ENCODE results near the gene PSMC2. TPM values are rescaled to one million over a fixed set of nuclear protein-coding genes. Genes with fewer than 3 reads are reported as not detected.

Gene PSMC2
- total and polyA plus RNA-seq, 8 donors: 23.2 to 170 (median 69.4) TPM

GRCh38 chr7:103387242-103387641 is 39.8 kb downstream of the PSMC2 start:
- no peaks in the 10 kb centered on the region for H3K9me3 ChIP-seq
- no peaks in the 10 kb centered on the region for H3K27me3 ChIP-seq
- TF ChIP-seq, protein P1, sequence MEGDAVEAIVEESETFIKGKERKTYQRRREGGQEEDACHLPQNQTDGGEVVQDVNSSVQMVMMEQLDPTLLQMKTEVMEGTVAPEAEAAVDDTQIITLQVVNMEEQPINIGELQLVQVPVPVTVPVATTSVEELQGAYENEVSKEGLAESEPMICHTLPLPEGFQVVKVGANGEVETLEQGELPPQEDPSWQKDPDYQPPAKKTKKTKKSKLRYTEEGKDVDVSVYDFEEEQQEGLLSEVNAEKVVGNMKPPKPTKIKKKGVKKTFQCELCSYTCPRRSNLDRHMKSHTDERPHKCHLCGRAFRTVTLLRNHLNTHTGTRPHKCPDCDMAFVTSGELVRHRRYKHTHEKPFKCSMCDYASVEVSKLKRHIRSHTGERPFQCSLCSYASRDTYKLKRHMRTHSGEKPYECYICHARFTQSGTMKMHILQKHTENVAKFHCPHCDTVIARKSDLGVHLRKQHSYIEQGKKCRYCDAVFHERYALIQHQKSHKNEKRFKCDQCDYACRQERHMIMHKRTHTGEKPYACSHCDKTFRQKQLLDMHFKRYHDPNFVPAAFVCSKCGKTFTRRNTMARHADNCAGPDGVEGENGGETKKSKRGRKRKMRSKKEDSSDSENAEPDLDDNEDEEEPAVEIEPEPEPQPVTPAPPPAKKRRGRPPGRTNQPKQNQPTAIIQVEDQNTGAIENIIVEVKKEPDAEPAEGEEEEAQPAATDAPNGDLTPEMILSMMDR (IDR thresholded peaks at IDR 0.05): no peak
- TF ChIP-seq POLR2A (IDR thresholded peaks at IDR 0.05) (no peak), POLR2AphosphoS5 (IDR thresholded peaks at IDR 0.05) (no peak), EP300 (IDR thresholded peaks at IDR 0.05) (no peak)
- intact Hi-C loops (cut with DNase I; ENCODE audit: low total_unique reads): no loop called here
- H3K27ac ChIP-seq: no peak overlapping the region
- H3K4me1 ChIP-seq: peaks cover 0 to 4% (median 0%) of the 10 kb centered on the region in 4 donors
- H3K4me3 ChIP-seq: no peak overlapping the region
- DNase-seq: no peak
- 71 to 94% (median 84%) methylated on average over 1 of the region's 1 CpG for WGBS, 5 donors
- no peaks in the 10 kb centered on the region for H3K36me3 ChIP-seq

GRCh38 chr7:103388469-103389140 is 41.2 kb downstream of the PSMC2 start:
- H3K4me1 ChIP-seq: peaks cover 0 to 11% (median 5%) of the 10 kb centered on the region in 4 donors
- H3K27me3 ChIP-seq: no peaks in the 10 kb centered on the region
- WGBS, 5 donors: 55 to 69% (median 59%) methylated on average over 4 of the region's 4 CpGs
- intact Hi-C loops (cut with DNase I; ENCODE audit: low total_unique reads): no loop called here
- H3K36me3 ChIP-seq: no peaks in the 10 kb centered on the region
- H3K9me3 ChIP-seq: no peaks in the 10 kb centered on the region
- DNase-seq: peak in 1 of 2 donors; percentile 12
- H3K27ac ChIP-seq: peak overlapping the region in 2 of 5 donors; percentile 30 to 58
- H3K4me3 ChIP-seq: no peak overlapping the region
- TF ChIP-seq POLR2AphosphoS5 (IDR thresholded peaks at IDR 0.05): peak in 1 of 3 donors; percentile 27
- TF ChIP-seq EP300 (IDR thresholded peaks at IDR 0.05): no peak

- Histone ChIP-seq H3K4me1 (peaks cover 0 to 11% (median 6%) of the 10 kb centered on the region in 4 donors), H3K27me3 (no peaks in the 10 kb centered on the region), H3K36me3 (no peaks in the 10 kb centered on the region), H3K27ac (peak overlapping the region in 1 of 5 donors; percentile 30), H3K9me3 (no peaks in the 10 kb centered on the region), H3K4me3 (no peak overlapping the region)
- intact Hi-C loops (cut with DNase I; ENCODE audit: low total_unique reads): no loop called here
- WGBS, 5 donors: 85 to 94% (median 89%) methylated on average over 3 of the region's 3 CpGs
- TF ChIP-seq POLR2AphosphoS5 (IDR thresholded peaks at IDR 0.05) (no peak), EP300 (IDR thresholded peaks at IDR 0.05) (no peak), POLR2A (IDR thresholded peaks at IDR 0.05) (no peak)
- TF ChIP-seq, protein P1 (IDR thresholded peaks at IDR 0.05): no peak
- no peak for DNase-seq
Measured at GRCh38 chr7:103389263-103389662, 41.8 kb downstream of the PSMC2 start.

- no peak for TF ChIP-seq POLR2AphosphoS5 (IDR thresholded peaks at IDR 0.05)
- TF ChIP-seq POLR2A (IDR thresholded peaks at IDR 0.05): no peak
- TF ChIP-seq EP300 (IDR thresholded peaks at IDR 0.05): no peak
- TF ChIP-seq, protein P1 (IDR thresholded peaks at IDR 0.05): no peak
- WGBS, 5 donors: 94 to 97% (median 96%) methylated on average over 5 of the region's 5 CpGs
- no peaks in the 10 kb centered on the region for H3K36me3 ChIP-seq
- DNase-seq: no peak
- H3K4me1 ChIP-seq: peaks cover 0 to 26% (median 8%) of the 10 kb centered on the region in 4 donors
- peak overlapping the region in 1 of 5 donors; percentile 28 for H3K27ac ChIP-seq
- H3K9me3 ChIP-seq: no peaks in the 10 kb centered on the region
- no peaks in the 10 kb centered on the region for H3K27me3 ChIP-seq
- no peak overlapping the region for H3K4me3 ChIP-seq
- intact Hi-C loops (cut with DNase I; ENCODE audit: low total_unique reads): no loop called here
Measured at GRCh38 chr7:103391150-103391549, 43.7 kb downstream of the PSMC2 start.

- TF ChIP-seq EP300 (IDR thresholded peaks at IDR 0.05) (no peak), POLR2AphosphoS5 (IDR thresholded peaks at IDR 0.05) (peak in 1 of 3 donors; percentile 29), POLR2A (IDR thresholded peaks at IDR 0.05) (no peak)
- TF ChIP-seq, protein P1 (IDR thresholded peaks at IDR 0.05): no peak
- intact Hi-C loops (cut with DNase I; ENCODE audit: low total_unique reads): no loop called here
- no peak overlapping the region for H3K4me3 ChIP-seq
- peaks cover 0 to 26% (median 8%) of the 10 kb centered on the region in 4 donors for H3K4me1 ChIP-seq
- no peaks in the 10 kb centered on the region for H3K36me3 ChIP-seq
- WGBS, 5 donors: 32 to 61% (median 48%) methylated on average over 2 of the region's 2 CpGs
- H3K27ac ChIP-seq: peak overlapping the region in 2 of 5 donors; percentile 14 to 67
- DNase-seq: no peak
- no peaks in the 10 kb centered on the region for H3K27me3 ChIP-seq
- H3K9me3 ChIP-seq: no peaks in the 10 kb centered on the region
Measured at GRCh38 chr7:103391976-103392375, 44.5 kb downstream of the PSMC2 start.
